ELR (cell line): ENCODE measurements around the gene ZDHHC7.
"Not testable (repeated sequence)": the region's sequence is repeated elsewhere in the genome, so short reads cannot be mapped to it uniquely, and the experiment has no call there.

Experiments used
- DNase-seq: peaks from one replicate; pipeline ENCODE4 v3.0.0-alpha.2; 2015; ENCODE audit warnings: low read depth

Gene ZDHHC7

DNA sequence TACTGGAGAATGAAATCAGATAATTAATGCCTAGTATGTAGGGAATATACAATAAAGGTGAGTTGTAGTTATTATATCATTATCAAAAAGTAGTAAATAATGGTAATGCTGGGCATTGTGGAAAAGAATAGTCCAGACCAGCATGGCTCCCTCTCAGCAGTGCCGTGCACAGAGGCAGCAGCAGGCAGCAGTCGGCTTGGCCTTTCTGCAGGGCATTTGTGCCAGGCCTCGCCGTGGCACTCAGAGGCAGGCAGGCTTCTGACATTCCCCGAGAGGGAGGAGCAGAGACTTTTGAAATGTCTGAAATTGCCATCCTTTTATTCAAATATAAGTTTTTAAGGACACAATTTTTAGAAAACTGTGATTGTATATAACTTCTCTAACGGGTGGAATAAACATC lies 31.3 kb upstream of the ZDHHC7 start:
- DNase-seq: no peak

DNA sequence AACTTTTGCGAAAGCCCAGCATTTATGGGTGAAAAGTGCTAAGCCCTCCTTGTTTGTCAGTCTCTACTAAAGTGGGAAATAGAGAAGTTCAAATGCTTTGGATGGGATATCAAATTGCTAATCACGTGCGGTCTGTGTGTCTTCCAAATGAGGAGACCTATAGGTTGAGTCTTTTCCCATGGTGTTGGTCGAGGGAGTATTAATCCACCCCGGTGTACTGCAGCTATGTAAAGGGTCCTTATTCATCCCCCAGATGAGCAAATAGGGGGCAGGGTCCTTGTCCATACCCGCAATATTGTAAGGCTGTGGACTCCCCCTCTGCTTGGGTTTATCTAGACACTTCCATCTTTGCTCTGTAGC lies 30.8 kb upstream of the ZDHHC7 start:
- no peak for DNase-seq

DNA sequence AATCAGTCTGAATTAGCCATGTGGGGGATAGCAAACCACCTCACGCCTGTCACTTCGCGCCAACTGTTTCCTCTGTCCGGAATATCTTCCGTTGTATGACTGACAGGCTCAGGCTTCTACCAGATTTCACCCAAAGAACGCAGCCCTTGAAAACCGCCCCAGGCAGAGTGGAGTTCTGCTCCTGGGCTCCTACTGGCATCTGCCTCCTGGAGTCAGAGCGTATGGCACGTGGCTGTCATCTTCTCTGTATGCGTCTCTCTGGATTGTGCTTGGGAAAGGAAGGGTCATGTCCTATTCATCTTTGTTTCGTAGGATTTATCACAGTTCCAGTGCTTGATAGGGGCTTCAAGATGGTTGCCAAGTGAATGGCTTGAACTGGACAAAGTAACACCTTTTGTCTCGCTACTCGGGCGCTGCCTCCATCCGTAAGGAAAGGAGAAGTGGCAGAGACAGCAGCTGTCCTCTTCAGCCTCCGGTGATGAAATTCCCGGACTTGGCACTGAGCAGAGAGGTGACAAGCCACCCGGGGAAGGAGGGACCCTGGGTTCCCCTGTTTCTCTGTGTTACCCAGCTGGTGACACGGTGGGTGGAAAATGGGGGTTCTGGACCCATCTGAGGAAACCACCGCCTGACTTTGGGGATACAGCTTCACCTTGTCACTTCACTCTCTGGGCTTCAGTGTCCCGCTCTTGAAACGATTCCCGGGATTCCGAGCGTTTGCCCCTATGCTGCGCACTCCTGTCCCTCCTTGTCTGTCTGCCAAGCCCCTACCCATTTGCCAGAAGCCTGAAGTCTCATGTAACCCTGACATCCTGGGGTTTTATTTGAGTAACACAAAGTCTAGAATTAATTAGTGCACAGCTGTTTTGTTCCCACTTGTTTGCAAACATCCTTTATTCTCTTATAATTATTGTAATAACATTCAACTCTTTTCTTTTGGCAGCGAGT lies 30.2 kb upstream of the ZDHHC7 start:
- DNase-seq: no peak

DNA sequence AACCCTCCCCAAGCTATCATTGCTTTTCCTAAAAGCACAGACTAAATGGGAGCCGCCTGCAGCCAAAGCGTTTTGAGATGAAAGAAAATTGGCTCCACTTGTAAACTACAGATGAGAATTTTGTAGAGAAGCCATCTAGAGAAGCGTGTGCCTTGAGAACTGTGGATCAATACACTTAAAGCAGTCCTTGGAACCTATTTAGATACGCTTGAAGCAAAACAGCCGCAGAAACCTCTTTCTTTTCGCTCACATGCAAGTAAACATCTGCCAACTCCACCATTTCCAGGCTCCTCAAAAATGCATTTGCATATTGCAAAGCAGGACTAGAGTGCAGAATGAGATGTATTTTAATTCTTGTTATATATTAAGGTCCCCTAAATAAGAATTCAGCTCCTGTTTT lies 29.4 kb upstream of the ZDHHC7 start:
- DNase-seq: no peak

DNA sequence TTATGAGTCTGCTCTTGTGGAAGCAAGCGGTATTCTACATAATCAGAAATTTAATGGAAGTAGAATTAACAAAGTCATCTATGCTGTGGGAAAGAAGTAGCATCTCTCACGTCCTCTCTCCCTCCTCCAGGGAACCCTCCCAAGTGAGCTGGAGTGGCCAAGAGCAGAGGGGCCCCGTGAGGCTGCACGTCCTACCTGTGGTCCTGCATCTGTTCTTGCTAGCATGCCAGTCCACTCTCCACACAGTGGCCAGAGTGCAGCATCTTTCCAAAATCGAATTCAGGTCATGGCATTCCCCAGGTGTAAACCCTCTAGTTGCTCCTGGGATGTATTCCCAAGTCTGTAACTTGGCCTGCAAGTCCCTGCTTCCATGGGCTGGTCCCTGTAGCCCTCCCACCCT lies 26.4 kb upstream of the ZDHHC7 start:
- DNase-seq: no peak

DNA sequence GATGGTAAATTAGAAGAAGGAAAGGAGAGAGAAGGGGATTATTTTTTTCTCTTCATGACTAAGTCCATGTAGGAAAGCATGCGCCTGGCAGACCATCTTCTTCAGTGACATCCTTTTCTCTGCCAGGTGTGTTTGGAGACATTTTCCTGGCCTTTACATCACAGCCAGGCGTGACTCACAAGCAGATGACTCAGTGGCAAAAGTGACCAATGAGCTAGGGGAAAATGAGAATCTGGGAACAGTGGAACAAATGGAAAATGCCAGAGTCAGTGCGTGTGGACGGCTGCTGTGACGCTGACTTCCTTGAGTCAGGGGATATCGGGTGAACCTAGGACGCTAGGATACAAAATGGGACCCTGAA lies 25.7 kb upstream of the ZDHHC7 start:
- peak; percentile 89 for DNase-seq

DNA sequence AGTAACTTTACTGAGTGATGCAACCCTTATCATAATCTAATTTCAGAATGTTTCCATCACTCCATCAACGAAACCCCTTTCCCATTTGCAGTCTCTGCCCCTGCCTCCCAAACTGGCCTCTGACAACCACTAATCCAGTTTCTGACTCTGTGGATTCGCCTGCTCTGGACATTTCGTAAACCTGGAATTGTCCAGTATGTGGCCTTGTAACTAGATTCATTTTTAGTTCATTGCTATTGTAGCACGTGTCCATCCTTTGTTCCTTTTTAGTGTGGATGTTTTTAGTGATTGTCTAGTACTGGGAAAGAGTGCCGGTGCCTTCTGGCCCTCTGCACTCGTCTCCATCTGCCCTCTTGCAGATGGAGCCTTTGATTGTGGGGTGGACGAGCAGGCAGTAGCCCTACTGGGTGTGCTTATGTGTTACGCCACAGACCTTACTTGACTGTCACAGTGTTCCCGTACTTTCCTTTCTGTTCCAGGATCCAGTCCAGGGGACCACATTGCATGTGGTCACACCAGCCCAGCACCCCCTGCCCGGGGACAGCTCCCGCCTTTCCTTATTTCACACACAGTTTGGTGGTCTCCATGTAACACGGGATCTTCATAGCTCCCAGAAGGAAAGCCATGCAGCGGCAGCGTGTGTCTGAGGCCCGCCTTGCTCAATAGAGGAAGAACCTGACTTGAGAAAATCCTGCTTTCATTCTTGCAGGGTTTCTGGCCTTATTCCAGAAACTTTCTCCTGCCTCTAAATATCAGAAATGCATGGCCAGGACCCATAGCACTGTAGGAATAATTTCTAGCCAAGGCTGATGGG lies 25.1 kb upstream of the ZDHHC7 start:
- no peak for DNase-seq

DNA sequence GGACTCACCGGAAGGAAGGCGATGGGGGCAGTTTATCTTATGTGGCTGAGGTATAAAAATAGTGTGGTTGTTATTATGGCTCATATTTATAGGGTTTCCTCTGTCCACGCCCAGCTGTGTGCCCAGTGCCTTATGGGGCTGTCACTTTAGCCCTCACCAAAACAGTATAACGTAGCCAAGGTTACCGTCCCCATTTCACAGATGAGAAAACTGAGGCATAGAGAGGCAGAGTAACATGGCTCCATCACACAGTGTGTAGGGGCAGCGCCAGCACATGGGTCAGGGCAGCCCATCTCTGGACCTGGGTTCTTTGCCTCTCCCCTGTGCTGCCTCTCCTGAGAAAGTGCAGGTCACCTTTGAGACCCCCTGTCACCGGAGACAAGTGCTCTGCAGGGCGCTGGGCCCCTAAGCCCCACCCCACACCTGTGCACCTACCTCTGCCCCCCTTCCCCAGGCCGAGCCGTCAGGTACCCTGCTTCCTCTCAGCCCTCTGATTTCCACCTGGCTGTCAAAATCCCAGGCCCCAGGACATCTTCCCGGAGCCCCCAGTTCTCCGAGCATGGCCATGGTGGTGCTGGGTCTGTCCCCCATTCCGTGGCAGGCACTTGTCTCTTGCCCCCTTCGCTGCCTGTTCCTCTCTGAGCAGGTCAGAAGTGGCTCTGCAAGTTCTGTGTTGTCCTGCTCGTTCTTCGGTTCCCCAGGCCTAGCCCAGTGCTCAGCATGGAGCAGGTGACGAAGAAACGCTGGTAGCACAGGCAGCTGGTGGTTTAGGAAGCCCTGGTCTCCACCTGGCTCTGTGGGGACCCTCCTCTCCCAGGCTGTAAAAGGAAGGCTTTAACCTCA lies 23.5 kb upstream of the ZDHHC7 start:
- DNase-seq: no peak

DNA sequence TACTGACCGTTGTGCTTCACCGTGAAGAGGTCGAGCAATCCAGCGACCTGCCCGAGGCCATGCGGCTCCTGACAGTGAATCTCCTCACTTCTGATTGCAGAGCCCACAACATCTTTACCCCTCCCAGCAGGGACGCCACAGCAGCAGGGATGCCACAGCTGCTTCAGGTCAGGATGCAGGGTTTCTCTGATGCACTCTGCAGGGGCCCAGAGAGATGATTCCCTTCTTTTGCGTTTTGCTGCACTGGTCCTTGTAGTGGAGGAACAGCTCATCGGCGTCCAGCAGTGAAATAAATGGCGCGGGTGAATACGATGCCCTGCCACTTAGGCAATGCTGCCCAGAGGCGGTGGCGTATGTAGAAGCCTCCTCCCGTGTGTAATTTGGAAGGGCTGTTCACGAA lies 21.8 kb upstream of the ZDHHC7 start:
- DNase-seq: no peak

DNA sequence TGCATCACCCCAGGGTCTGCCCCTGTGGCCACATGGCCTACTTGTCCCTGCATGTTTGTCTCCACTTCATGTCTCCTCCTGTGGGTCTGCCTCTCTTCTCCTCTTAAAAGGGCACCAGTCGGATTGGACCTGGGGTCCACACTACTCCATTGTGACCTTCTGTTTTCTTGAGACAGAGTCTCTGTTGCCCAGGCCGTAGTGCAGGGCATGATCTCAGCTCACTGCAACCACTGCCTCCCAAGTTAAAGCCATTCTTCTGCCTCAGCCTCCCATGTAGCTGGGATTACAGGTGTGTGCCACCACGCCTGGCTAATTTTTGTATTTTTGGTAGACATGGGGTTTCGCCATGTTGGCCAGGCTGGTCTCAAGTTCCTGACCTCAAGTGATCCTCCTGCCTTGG lies 20.9 kb upstream of the ZDHHC7 start:
- not testable (repeated sequence) for DNase-seq

DNA sequence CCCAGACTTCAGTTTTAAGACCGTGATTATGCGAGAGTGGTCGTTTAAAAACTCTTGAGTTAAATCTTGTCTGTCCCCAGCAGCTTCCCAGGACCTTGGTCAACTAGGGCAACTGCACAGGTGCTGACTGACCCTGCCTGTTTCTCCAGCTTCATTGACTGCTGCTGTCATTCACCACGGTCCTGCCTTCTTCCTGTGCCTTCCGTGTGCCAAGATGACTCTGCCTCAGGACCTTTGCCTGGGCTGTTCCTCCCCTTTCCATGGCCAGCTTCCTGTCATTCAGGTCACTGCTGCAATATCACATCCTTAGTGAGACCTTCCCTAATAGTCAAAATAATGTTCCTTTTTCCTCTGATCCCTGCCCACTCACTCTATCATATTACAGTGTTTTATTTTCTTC lies 20.1 kb upstream of the ZDHHC7 start:
- DNase-seq: no peak

DNA sequence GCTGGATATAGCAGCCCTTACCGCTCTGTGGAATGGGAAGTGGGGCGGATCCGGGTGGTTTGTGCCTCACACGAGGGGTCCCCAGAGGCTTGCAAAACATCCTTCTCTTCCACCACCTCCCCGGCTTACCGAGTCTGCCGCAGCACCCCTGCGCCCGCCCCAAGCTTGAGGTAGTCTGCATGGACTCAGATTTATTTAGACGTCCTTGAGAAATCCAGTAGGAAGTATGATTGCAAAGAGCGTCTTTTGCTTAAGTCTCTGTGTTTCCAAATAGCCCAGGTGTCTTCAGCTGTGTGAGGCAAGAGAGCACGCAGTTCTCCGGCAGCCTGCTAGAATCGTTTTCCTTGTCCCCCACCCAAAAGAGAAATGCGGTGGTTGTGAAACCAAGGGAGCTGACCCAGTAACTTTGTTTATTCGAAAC lies 18.7 kb upstream of the ZDHHC7 start:
- no peak for DNase-seq

DNA sequence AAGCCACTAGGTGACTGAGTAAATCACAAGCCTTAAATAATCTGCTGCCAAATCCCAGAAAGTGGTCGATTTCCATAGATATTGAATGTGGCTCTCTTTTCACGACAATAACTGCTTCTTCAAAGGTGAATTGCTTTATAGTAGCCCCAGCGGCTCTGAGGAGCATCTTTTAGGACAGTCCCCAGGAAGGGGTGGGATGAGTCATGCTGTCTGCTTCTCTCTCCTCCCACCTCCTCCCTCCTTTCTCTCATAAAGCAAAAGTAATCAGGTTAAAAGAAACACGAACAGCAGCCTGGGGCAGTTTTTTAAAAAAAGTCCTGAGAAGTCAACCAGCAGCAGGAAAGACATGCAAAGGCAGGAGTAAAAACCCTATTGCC lies 18.1 kb upstream of the ZDHHC7 start:
- peak; percentile 73 for DNase-seq

DNA sequence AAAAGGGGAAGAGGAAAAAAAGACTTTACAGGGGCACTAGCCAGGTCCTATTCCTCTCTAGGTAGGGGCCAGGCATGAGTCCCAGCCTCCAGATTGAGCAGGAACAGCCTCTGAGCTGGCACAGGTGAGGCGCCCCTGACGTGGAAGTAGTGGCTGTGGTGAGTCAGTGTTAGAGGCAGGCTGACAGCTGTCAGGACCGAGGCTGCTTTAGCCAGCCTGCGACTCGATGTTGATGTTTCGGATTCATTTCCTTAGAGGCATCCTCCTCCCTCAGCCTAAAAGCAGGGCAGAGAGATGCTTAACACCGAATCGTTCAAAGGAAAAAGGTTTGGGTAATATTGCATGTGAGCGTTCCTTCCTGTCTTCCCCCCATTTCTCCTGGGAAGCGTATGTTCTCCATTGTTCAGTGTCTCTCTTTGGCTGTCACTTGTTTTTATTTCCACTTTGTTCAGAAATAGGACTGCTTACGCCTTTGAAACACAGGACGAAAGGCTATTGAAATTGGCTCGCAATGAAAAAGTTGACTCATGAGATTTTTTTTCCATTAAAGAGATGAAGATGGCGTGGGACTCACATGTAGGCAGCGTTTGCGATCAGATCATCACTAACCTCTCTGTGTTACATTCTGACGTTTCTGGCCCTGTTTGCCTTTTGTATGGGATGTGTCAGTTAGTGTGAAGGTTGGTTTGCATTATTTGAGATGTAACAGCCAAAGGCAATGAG lies 17.5 kb upstream of the ZDHHC7 start:
- peak; percentile 64 for DNase-seq

DNA sequence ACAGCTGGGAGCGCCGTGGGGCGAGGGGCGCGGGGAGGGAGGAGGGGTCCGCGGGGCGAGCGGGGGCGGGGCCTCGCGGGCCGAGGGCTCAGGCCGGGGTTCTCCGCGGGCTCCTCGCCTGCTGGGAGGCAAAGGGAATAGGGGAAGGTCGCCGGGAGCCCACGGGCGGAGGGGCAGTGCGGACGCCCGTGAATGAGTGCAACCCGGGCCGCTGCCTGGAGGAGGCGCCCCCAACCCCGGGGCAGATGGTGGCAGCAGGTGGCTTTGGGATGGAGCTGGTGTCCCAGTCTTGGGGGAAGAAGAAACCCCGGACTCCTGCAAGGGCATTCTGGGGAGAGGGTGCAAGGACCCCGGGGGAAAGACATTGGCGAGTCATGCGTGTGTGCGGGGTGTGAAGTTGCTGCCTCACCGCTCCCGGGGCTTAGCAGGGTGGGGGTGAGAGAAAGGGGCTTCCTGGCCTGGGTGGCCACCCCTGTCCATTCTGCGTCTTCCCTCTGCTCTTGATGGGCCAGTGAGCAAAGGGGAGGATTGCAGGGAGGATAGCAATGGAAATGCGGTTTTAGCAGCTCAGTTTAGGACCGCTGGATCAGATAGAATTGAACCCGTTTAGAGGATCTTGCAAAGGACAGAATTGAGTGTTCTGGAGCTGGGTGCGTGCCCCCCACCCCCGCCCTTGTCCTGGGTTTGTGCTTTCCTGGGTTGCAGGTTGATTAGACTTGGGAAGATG lies 16.8 kb upstream of the ZDHHC7 start:
- DNase-seq: peak; percentile 30

DNA sequence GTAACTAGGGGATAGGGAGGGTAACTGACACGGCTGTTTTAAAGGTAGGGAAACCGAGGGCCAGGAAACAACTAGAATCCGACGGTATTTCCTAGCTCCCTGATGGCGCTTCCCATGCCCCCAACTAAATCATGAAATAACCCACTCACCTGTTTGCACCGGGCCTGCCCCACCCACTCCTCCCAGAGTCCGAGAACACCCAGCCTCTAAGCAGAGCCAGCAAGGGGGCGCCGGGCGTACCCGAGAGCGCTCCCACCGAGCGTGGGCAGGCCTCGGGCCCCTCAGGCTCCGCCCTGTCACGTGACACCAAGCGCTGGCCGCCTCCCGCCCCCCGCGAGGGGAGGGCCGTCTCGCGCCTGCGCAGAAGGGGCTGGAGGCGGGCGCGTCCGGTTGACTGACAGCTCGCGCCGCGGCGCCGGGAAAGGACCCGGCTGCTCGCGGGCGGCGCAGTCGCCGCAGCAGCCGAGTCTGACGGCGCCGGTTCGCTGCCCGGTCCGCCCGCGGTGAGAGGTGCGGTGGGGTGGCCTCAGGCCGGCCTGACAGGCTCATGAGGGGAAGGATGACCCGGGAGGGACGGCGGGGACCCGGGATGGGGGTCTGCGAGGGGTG lies 16.1 kb upstream of the ZDHHC7 start, which contains the start of gene KIAA0513:
Gene KIAA0513 (plus strand): TSS at position 447 of the 609 bp plus-strand sequence. CDS start 39,277 bp downstream, outside the sequence.
- DNase-seq: peak; percentile 94

DNA sequence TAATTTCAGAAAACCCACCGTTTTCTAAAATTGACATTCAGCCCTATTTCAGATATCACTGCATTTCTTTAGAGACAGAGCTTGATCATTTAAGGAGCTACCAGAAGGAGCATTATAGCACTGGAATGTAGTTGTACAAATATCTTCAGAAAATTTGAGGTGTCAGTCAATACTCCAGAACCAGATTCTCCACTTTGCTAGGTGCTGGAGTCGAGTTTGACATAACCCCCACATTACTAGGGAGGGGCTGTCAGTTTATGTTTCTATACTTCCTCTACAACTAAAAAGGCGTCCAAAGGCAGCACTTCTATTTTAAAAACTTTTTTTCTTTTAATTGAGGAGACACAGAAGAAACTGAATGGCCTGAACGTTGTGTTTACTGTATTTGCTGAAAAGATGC lies 15.4 kb upstream of the ZDHHC7 start:
- DNase-seq: no peak

DNA sequence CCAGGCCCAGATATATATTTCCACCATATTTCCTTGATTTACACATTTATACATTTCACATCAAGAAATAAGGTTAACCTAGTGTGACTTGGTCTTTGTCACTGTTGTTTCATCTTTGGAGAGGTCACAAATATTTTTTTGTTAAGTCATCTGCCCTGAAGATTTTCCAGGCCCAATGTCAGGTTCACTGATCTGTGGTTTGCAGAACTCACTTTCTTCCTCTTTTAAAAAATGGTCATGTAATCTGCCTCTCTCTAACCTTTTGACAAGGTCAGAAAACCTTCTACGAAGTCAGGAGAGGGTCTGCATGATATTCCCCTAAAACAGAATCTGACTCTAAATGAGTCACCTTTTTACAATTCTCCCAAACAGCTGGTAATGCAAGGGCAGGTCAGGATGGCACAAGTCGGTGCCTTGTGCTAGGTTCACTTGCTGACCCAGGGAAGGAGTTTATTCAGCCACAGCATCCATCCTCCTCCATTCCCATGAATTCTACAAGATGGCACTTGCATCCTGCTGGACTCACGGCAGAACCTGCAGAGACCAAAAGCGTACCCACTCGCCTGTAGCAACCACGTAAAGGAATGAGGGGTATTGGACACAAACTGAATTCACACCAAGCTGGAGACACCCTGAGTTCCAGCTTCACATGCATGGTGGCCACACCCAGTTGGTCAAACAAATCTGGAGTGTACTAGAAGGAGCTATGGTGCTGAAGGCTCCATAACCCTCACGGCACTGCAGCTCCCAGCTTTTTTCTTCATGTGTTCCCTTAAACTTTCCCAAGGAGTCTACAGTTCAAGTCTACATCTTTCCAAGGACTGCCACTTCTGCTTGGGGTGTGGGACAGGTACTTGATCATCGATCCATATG lies 14.7 kb upstream of the ZDHHC7 start:
- DNase-seq: no peak

DNA sequence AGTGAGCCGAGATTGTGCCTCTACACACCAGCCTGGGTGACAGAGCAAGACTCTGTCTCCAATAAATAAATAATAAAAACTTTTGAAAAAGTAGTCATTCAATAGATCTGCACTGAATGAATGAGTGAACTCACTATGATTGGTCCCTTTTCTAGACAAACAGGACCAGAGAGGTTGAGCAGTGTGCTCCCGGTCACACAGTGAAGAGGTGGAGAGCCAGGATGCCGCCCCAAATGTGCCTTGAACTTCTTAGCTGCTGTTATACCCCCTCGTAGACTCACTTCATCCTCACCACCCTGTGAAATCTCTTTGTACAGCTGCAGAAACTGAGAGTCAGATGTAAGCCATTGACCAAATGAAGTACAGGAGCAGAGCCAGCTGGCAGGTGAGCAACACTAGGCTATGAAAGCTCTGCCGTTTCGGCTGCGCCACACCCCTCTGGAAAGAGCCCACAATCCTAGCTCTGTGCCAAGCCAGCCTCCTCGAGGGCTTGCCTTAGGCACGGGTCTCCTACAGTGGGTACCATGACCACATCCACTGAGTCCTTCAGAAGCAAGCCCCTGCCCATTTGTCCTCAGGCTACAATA lies 8.4 kb upstream of the ZDHHC7 start:
- DNase-seq: no peak
